GM23338 (cell line): ENCODE data around the gene CDH18.

Experiments used
- CREB1 ChIP-seq: fragments of 250-450 bp; sonication (Bioruptor Pico); IDR thresholded peaks from 2 replicates; pipeline ENCODE4 v1.5.0; 2020; ENCODE audit warnings: low read depth, mild to moderate bottlenecking, moderate library complexity
- EZH2 ChIP-seq: fragments of 200-600 bp; sonication (generic); IDR thresholded peaks from one replicate; pipeline ENCODE4 v1.8.0; 2017; ENCODE audit warnings: antibody characterized with exemption, mild to moderate bottlenecking, low read depth; ENCODE audit not compliant: unreplicated experiment
- POLR2AphosphoS5 ChIP-seq: IDR thresholded peaks from 2 replicates; pipeline ENCODE4 v1.6.1; 2016; ENCODE audit warnings: antibody characterized with exemption, low read depth
- TF ChIP-seq, protein P1 (sequence below), 2 experiments: fragments of 200-600 bp in 1 of 2; sonication (generic) in 1 of 2; conservative IDR thresholded peaks; 2 replicates each; pipeline versions ENCODE4 v1.5.1 to v1.6.1; 2016 to 2017; ENCODE audit warnings: antibody characterized with exemption in 2 of 2, low read depth in 2 of 2, mild to moderate bottlenecking in 2 of 2, moderate library complexity in 1 of 2
- TF ChIP-seq, protein P2 (sequence below): IDR thresholded peaks from one replicate; pipeline ENCODE4 v1.6.1; 2018; ENCODE audit warnings: antibody characterized with exemption; ENCODE audit not compliant: unreplicated experiment

DNA sequence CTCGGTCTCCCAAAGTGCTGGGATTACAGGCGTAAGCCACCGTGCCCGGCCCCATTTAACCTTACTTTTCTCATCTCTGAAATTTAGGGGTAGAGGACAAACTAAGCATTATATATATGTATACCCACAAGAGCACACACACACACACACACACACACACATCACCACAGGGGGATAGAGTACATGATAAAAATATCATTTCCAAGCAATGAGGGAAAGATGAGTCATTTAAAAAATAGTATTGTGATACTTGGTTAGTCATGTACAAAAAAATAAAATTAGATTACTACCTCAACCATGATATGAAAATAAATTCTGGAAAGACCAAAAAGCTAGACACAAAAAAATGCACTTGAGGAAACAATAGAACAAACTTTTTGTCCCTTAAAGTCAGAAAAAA is 67.2 kb downstream of the CDH18 start:
- TF ChIP-seq, protein P1, sequence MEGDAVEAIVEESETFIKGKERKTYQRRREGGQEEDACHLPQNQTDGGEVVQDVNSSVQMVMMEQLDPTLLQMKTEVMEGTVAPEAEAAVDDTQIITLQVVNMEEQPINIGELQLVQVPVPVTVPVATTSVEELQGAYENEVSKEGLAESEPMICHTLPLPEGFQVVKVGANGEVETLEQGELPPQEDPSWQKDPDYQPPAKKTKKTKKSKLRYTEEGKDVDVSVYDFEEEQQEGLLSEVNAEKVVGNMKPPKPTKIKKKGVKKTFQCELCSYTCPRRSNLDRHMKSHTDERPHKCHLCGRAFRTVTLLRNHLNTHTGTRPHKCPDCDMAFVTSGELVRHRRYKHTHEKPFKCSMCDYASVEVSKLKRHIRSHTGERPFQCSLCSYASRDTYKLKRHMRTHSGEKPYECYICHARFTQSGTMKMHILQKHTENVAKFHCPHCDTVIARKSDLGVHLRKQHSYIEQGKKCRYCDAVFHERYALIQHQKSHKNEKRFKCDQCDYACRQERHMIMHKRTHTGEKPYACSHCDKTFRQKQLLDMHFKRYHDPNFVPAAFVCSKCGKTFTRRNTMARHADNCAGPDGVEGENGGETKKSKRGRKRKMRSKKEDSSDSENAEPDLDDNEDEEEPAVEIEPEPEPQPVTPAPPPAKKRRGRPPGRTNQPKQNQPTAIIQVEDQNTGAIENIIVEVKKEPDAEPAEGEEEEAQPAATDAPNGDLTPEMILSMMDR (conservative IDR thresholded peaks at IDR 0.05; ENCODE audit: low read depth in 2 of 2) = no peak
- no peak for TF ChIP-seq CREB1 (CRISPR knock-in tag)
- TF ChIP-seq EZH2 = no peak
- TF ChIP-seq POLR2AphosphoS5 = no peak
- TF ChIP-seq, protein P2, sequence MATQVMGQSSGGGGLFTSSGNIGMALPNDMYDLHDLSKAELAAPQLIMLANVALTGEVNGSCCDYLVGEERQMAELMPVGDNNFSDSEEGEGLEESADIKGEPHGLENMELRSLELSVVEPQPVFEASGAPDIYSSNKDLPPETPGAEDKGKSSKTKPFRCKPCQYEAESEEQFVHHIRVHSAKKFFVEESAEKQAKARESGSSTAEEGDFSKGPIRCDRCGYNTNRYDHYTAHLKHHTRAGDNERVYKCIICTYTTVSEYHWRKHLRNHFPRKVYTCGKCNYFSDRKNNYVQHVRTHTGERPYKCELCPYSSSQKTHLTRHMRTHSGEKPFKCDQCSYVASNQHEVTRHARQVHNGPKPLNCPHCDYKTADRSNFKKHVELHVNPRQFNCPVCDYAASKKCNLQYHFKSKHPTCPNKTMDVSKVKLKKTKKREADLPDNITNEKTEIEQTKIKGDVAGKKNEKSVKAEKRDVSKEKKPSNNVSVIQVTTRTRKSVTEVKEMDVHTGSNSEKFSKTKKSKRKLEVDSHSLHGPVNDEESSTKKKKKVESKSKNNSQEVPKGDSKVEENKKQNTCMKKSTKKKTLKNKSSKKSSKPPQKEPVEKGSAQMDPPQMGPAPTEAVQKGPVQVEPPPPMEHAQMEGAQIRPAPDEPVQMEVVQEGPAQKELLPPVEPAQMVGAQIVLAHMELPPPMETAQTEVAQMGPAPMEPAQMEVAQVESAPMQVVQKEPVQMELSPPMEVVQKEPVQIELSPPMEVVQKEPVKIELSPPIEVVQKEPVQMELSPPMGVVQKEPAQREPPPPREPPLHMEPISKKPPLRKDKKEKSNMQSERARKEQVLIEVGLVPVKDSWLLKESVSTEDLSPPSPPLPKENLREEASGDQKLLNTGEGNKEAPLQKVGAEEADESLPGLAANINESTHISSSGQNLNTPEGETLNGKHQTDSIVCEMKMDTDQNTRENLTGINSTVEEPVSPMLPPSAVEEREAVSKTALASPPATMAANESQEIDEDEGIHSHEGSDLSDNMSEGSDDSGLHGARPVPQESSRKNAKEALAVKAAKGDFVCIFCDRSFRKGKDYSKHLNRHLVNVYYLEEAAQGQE = no peak
